PFSK-1 (cell line): ENCODE data around the gene CCL4L2. TPM values are rescaled to one million over a fixed set of nuclear protein-coding genes. Genes with fewer than 3 reads are reported as not detected.
"Not testable (repeated sequence)": the region's sequence is repeated elsewhere in the genome, so short reads cannot be mapped to it uniquely, and the experiment has no call there.

Source experiments
- FOXP2 ChIP-seq: optimal IDR thresholded peaks from 2 replicates; pipeline ENCODE3; 2011; ENCODE audit warnings: borderline replicate concordance, control low read depth, inconsistent platforms; ENCODE audit not compliant: insufficient read depth; ENCODE audit errors: extremely low read length, extremely low read depth
- POLR2AphosphoS5 ChIP-seq: IDR thresholded peaks from 2 replicates; pipeline ENCODE4 v1.6.1; 2012; ENCODE audit warnings: low read depth, mild to moderate bottlenecking, control low read depth, low read length, moderate library complexity
- REST ChIP-seq, 2 experiments: IDR thresholded peaks; 2 replicates each; pipeline versions ENCODE4 v1.6.1 to v1.8.0; 2011 to 2012; ENCODE audit warnings: low read depth in 2 of 2, low read length in 2 of 2, control low read depth in 1 of 2, inconsistent platforms in 1 of 2, mild to moderate bottlenecking in 1 of 2, moderate library complexity in 1 of 2; ENCODE audit not compliant: insufficient read depth in 1 of 2
- SIN3A ChIP-seq: IDR thresholded peaks from 2 replicates; pipeline ENCODE4 v1.6.1; 2012; ENCODE audit warnings: mild to moderate bottlenecking, low read length, moderate library complexity, borderline replicate concordance; ENCODE audit not compliant: insufficient read depth
- TAF1 ChIP-seq: IDR thresholded peaks from 2 replicates; pipeline ENCODE4 v1.6.1; 2012; ENCODE audit warnings: low read length, control low read depth, borderline replicate concordance; ENCODE audit not compliant: insufficient read depth
- polyA plus RNA-seq: library from polyadenylated mRNA; unstranded; fragments of >200 nt; gene quantifications from one replicate; pipeline ENCODE4 v1.2.1, GENCODE V29; 2012; ENCODE audit warnings: low read depth, missing spikeins; ENCODE audit not compliant: insufficient read length

The CCL4L2 gene
- not detected for polyA plus RNA-seq

- TF ChIP-seq REST (IDR thresholded peaks at IDR 0.05; ENCODE audit: insufficient read depth in 1 of 2, low read depth in 2 of 2, low read length in 2 of 2); TAF1; POLR2AphosphoS5: not testable (repeated sequence)
Observed at GRCh38 chr17:36210439-36211211, at the start of gene CCL4L2. Gene CCL4L2 (plus strand): TSS chr17:36211063.

GRCh38 chr17:36176536-36176935 lies 34.3 kb upstream of the CCL4L2 start, which contains the start of gene TBC1D3B:
Gene TBC1D3B (minus strand): TSS chr17:36176636. CDS start chr17:36175050, 1,586 bp downstream.
- TF ChIP-seq TAF1, FOXP2, POLR2AphosphoS5: not testable (repeated sequence)

- no peak for TF ChIP-seq POLR2AphosphoS5
- no peak for TF ChIP-seq TAF1
- TF ChIP-seq SIN3A = no peak
- TF ChIP-seq FOXP2 = no peak
- no peak for TF ChIP-seq REST (IDR thresholded peaks at IDR 0.05; ENCODE audit: insufficient read depth in 1 of 2, low read depth in 2 of 2, low read length in 2 of 2)
Observed at GRCh38 chr17:36182176-36183000, 28.5 kb upstream of the CCL4L2 start.

- TF ChIP-seq TAF1 (no peak), FOXP2 (no peak), POLR2AphosphoS5 (no peak), REST (IDR thresholded peaks at IDR 0.05; ENCODE audit: insufficient read depth in 1 of 2, low read depth in 2 of 2, low read length in 2 of 2) (no peak), SIN3A (no peak)
Observed at GRCh38 chr17:36183001-36183971, 27.6 kb upstream of the CCL4L2 start.

GRCh38 chr17:36184023-36184765 lies 26.7 kb upstream of the CCL4L2 start:
- TF ChIP-seq SIN3A = no peak
